Measurements from ENCODE around the gene DDX41. TPM values are rescaled to one million over a fixed set of nuclear protein-coding genes. Genes with fewer than 3 reads are reported as not detected.
"Not testable (repeated sequence)": the region's sequence is repeated elsewhere in the genome, so short reads cannot be mapped to it uniquely, and the experiment has no call there.

Gene DDX41
- polyA plus RNA-seq, 4 donors, result 67.0 to 105 (median 88.9) TPM

DNA sequence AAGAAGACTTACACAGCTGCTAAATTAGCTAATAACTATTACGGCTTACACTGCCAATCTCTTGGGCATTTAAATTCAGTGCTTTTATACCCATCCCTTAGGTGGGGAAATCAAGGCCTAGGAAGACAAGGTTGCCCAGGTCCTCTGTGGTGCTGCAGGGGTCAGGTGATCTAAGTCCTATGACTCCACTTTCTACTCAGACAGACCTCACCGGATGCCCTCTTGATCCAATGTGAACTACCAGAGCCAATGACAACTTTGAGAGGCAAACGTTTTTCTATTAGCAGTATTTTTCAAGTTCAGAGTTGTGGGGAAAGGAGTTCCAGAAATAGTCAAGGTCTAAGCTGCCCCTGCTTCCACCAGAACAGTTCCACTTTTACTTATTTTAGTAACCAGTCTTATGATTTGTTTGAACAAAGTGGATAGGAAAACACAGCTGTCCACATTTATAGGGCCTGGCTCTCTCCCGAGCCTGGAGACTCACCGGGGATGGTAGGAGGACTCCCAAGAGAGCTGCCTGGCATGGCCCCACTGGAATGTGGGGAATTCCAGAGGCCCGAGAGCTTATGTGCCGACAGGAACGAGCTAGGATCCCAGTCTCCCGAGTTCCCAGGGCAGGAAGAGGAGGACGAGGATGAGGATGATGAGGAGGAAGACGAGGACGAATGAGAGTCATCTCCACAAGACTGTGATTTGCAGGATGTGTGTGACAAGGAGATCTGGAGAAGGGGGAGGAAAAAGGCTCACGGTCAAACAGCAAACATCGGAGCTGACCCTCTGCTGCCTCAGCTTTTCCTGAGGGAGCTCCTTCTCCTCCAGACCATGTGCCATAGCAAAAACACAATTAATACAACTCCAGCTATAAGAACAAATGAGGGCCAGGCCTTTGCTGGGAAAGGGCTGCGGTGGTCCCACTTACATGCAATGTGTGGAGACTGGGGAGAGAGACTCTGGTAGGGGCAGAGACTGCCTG lies 20.9 kb upstream of the DDX41 start:
- DNase-seq (ENCODE audit: low read depth in 4 of 4, low spot score in 3 of 4), result no peak

DNA sequence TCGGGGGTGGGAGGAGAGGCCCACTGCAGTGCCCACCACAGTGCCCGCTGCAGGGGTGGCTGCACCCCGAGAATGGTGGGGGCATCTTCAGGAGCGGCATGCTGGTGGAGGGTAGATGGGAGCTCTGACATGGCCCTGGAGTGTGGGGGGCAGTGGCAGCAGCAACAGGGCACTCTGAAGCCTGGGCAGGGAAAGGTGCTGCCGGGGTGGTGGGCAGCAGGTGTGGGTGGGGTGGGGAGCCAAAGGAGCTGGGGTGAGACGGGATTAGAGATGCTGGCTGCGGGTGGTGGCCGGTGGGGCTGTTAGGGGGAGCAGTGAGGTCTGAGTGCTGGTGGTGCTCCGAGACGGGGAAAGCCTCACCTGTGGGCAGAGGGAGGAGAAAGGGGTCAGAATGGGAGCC lies 19.6 kb upstream of the DDX41 start:
- no peak for DNase-seq (ENCODE audit: low read depth in 4 of 4, low spot score in 3 of 4)

DNA sequence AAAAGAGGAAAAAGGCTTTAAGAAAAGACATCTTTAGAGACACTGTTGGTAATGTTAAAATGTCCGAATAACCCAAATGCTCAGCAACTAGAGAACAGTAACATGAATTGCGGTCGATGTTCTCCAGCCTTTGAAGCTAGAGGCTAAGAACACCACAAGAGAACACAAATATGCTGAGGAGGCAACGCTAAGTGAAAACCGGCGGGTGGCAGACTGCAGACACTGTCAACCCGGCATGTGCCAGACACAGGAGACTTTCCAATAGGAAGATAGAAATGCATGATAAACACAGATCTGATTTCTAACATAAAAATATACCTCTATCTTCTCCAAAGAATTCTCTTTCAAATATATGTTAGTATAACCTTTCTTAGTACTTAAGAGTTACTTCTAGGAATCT lies 18.4 kb upstream of the DDX41 start:
- no peak for DNase-seq (ENCODE audit: low read depth in 4 of 4, low spot score in 3 of 4)

DNA sequence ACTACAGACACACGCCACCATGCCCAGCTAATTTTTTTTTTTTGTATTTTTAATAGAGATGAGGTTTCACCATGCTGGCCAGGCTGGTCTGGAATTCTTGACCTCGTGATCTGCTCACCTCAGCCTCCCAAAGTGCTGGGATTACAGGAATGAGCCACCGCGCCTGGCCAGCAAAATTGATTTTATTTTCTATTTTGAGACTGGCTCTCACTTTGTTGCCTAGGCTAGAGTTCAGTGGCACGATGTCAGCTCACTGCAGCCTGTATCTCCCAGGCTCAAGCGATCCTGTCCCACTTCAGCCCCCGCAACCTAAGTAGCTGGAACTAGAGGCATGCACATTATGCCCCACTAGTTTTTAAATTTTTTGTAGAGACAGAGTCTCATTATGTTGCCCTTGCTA lies 17.7 kb upstream of the DDX41 start:
- not testable (repeated sequence) for DNase-seq (ENCODE audit: low read depth in 4 of 4, low spot score in 3 of 4)

GRCh38 chr5:177531209-177531940 lies 14.6 kb upstream of the DDX41 start:
- no peak for DNase-seq (ENCODE audit: low read depth in 4 of 4, low spot score in 3 of 4)

DNA sequence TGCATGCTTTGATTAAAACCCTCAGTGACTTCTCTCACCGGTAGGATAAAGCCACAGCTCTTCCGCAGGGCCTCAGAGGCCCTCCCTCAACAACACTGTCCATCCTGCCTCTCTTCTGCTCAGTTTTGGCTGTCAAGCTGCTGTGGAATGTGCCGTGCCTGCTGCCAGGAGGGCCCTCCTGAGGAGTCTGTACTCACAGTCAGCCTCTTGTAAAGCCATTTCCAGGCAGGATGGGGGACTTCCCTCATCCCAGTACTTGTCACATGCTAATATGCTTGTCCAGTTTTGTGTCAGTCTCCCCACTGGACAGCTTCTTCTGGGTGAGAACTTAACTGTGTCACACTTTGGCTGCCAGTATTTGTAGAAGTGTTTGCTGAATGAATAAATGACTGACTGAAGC lies 13.9 kb upstream of the DDX41 start:
- DNase-seq (ENCODE audit: low read depth in 4 of 4, low spot score in 3 of 4), result no peak

DNA sequence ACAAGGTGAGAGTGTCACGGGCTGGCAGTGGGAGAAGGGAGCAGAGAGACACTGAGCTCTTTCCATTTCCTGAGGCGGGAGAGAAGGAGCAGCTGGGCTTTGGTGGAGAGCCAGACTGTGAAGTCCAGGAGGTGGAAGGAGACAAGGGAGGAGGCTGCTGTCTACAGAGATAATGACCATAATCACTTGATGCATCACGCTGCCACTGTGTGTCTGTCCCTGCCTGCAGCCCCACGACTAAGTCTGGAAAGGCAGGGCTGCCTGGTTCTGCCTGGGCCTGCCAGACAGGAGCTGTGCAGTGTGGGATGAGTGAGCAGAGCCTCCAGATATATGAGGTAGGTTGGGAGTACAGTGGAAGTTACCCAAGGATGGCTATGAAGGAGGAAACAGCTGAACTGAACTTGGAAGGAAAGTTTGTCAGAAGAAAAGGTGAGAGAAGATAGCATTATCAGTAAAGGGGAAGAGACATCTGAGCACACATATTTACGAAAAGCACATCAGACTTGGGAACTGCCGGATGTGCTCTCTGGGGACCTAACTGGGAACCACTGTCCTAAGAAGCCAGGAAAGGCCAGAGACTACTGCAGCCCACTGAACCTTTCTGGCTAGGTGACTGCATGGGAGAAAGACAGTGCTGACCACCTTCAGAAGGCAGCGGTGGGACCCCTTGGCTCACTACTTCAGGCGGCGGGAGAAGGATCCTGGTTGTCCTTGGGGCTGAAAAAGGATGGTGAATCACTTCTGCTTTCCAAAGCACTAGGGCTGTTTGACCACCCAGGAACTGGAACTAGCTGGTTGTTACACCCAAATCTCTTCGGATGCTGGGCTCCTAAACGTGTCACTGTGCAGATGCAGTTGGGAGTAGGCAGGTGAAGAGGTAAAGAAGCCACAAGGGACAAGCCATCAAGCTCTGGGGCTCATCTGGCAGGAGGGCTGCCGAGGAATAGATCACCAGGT lies 12.8 kb upstream of the DDX41 start:
- no peak for DNase-seq (ENCODE audit: low read depth in 4 of 4, low spot score in 3 of 4)

- no peak for DNase-seq (ENCODE audit: low read depth in 4 of 4, low spot score in 3 of 4)
These were observed 11.9 kb upstream of the DDX41 start for GRCh38 chr5:177528631-177529030.

DNA sequence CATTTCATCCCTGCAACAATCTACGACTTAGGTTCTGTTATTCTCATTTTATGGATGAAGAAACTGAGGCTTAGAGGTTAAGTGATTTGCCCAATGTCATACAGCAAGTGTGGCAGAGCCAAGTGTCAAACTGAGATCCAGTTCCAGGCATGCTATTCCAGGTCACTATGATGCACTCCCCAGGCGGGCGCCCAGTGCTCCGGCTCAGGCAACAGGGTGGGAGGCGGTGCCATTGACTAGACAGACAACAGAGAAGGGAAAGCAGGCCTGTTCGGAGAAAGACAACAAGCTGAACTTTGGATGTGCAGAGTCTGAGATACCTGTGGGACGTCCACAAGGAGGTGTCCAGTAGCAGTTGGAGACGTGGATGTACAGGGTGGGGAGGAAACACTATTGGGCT lies 10.8 kb upstream of the DDX41 start:
- no peak for DNase-seq (ENCODE audit: low read depth in 4 of 4, low spot score in 3 of 4)

- DNase-seq (ENCODE audit: low read depth in 4 of 4, low spot score in 3 of 4), result no peak
These were observed 10.0 kb upstream of the DDX41 start for GRCh38 chr5:177526791-177527190.

DNA sequence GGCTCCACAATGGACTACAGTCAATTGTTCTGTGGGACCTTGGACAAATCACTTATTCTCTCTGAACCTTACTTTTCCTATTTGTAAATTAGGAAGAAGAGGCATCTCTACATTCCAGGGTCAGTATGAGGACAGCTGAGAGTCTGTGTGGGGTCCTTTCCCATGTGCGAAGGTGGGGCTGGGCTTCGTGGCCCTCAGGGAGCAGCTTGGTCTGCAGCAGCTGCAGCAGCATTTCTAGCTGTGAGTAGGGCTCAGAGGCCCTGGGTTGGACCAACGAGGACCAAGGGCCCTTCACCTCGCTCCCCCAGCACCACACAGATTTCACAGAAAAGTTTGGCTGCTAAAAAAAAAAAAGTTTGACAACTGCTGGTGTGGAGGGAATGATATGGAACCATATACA lies 9.4 kb upstream of the DDX41 start:
- no peak for DNase-seq (ENCODE audit: low read depth in 4 of 4, low spot score in 3 of 4)

DNA sequence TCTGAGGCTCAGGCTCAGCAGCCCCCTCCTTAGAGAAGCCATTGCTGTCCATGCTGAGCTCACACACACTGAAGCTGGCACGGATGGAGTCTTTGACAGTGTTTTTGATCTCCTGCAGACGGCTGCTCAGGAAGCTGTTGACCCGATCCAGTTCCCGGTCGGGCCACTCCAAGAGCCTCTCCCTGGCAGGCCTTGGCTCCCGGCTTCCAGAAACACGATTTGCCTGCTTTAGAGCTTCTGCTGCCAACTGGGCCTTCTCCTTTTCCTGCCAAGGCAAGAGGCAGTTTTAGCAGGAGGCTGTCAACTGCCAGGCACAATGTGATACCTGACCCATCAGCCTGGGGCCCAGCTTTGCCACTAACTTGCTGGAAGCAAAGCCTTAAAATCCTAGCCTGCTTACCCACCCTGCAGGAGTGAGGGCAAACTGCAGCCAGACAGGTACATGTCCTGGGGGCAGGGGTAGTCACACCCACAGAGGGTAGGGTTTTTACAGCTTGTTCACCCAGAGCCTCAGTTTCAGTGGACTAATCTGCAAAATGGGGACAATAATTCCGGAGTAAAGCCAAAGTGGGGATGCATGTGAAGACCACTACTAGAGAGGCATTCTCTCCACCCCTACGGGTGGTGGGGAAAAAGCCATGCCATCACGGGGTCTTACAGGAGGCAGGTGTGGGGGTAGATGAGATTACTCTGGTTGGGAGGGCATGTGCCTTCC lies 8.3 kb upstream of the DDX41 start:
- no peak for DNase-seq (ENCODE audit: low read depth in 4 of 4, low spot score in 3 of 4)

DNA sequence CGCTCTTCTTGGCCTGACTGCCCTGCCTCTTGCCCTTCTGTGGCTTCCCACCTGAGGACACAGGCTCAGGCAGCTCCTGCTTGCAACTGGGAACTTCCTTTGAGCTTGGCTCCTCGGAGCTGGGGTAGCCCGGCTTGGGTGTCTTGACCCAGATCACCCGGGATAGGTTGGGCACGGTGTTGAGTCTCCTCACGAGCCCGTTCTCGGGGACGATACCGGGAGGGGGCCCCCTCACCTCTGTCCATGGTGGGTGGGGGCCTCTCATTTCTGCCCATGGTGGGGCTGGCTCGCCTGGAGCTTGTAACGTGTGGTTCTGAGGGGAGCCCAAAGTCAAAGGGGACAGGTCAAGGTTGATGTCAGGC lies 7.8 kb upstream of the DDX41 start:
- no peak for DNase-seq (ENCODE audit: low read depth in 4 of 4, low spot score in 3 of 4)

DNA sequence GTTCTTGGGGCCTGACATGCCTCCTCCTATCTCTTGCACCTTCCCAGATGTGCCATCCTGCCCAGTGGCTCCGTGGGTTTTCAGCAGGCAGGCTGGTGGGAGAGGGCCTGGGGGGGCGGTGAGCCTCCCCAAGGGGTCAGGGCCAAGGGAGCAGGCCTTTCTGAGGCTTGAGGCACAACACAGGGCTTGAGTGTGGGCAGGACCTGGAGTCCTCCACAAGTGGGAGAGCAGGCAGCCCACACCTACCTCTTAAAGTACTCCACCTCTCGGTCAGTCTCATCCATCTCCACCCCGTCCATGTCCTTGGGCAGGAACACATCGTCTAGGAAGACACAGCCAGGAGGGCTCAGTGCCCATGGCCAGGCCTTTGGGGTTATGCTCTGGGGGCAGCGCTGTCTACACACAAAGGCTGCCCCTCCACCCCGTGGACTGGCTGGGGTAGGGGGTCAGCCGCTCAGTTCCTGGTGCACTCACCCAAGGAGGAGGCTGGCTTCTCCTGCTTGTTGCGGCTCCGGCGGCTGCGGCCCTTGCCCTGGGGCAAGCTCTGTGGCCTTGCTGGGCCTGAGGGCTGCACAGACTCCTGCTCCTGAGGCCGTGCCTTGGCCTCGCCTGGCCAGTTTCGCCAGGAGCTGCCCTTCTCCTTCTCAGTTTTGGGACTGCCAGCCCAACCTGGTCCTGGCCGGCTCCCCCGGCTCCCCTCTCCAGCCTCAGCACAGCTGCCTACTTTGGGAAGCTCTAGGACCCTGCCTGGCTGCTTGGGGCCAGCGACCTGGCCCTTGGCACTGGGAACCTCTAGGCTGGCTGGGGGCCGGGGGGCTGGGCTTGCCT lies 7.2 kb upstream of the DDX41 start:
- no peak for DNase-seq (ENCODE audit: low read depth in 4 of 4, low spot score in 3 of 4)

- DNase-seq (ENCODE audit: low read depth in 4 of 4, low spot score in 3 of 4), result no peak
These were observed 4.3 kb upstream of the DDX41 start for GRCh38 chr5:177520916-177521513.

DNA sequence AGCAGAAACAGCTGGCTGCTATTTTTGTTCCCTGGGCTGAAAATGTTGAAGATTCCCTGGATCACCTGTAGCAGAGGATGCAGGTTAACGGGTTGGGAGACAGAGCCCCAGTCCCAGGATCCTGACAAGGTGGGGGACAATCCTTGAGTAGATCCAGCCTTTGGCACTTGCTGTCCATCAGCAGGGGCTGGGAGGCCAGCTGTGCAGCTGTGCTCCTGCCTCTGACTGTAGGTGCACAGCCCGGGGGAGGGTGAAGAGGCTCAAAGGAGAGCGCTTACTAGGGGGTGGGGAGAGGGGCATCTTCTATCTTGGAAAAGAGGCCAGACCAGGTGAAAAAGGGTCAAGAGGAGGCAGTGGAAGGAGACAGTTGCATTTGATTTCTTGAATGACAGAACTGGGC lies 3.5 kb upstream of the DDX41 start:
- DNase-seq (ENCODE audit: low read depth in 4 of 4, low spot score in 3 of 4), result no peak

DNA sequence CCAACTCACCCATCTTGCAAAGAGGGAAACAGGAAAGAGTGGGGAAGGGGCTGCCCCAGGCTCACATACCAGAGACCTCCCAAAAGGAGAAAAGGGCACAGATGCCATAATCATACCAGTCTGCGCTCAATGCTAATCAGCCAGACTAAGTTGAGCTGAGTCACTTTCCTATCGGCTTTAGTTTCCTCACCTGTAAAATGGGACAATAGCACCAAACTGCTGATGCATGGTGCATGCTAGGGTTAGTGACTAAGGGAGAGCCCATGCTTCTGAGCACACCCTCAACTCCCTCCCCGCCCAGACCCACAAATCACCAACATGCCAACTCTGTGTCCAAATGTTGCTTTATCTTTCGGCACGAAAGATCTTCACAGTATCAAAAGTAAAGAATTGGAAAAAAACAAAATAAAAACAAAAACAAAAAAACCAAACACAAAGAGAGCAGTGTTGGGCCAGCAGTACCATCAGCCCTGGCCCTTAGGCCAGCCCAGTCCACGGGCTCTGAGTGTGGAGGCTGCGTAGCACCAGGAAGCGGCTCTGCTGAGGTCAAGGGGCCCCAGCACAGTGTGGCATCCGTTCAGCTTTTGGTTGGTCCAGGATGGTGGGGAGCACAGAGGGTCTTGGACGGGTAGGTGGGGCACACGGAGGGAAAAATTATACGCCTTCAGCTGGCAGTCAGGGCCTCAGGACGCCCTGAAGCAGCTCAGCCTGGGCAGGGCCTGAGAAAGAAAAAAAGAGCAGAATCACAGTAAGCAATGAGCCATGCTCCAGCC lies 2.9 kb upstream of the DDX41 start:
- no peak for DNase-seq (ENCODE audit: low read depth in 4 of 4, low spot score in 3 of 4)

DNA sequence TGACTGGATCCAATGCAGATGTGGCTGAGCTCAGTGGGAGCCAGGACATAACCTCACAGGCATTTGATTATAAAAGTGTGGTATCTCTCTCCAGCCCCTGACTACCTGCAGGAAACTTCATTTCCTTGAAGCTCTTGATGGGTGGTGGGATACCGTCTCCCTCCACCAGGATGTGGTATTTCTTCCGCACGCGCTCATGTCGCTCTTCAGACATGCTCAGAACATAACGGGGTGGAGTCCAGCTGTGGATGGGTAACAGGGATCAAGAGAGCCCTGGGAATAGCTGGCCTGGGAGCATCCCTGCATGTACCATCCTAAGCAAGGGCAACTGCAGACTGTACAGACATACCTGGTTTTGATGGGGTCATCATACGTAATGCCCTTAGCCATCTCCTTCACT lies 1.2 kb downstream of the DDX41 start:
- no peak for DNase-seq (ENCODE audit: low read depth in 4 of 4, low spot score in 3 of 4)
